HEK293 (cell line): ENCODE results near the gene LRRC8E.
A peak's percentile ranks its signal among the peaks of the same experiment; 100 is the strongest.

ENCODE experiments used
- CTCF ChIA-PET: fragments of 350-600 bp; formaldehyde crosslinking; extraction: SDS; loops from one replicate; lab custom pipeline; 2021; ENCODE audit warnings: antibody characterized with exemption; lab: Yijun Ruan, JAX
- POLR2A ChIA-PET: fragments of 300-600 bp; formaldehyde crosslinking; extraction: SDS; loops from one replicate; lab custom pipeline; 2020; ENCODE audit warnings: antibody characterized with exemption, inconsistent platforms; lab: Yijun Ruan, JAX
- H3K27ac ChIP-seq: fragments of 200-500 bp; sonication (Bioruptor generic); 2 replicates; pipeline ENCODE4 v1.5.1; 2014; ENCODE audit warnings: low read depth, low read length, control low read depth, inconsistent platforms; ENCODE audit errors: extremely low read depth
- H3K36me3 ChIP-seq, 2 experiments: fragments of 200-500 bp in 1 of 2; sonication (Bioruptor generic) in 1 of 2; 1 replicate in 1 of 2; 2 replicates in 1 of 2; pipeline ENCODE4 v1.5.1; 2014 to 2017; ENCODE audit warnings: inconsistent platforms in 2 of 2, low read length in 2 of 2; ENCODE audit not compliant: control insufficient read depth in 2 of 2, insufficient read depth in 1 of 2
- H3K4me1 ChIP-seq: fragments of 200-500 bp; sonication (Bioruptor generic); 2 replicates; pipeline ENCODE4 v1.5.1; 2014; ENCODE audit warnings: mild to moderate bottlenecking, low read length, inconsistent platforms; ENCODE audit not compliant: control insufficient read depth, insufficient read depth
- H3K4me3 ChIP-seq: 2 replicates; pipeline ENCODE4 v1.5.1; 2011; ENCODE audit warnings: low read depth, mild to moderate bottlenecking, control low read depth, low read length, moderate library complexity
- H3K9me3 ChIP-seq: fragments of 200-500 bp; sonication (Bioruptor generic); 2 replicates; pipeline ENCODE4 v1.5.1; 2014; ENCODE audit warnings: low read depth, low read length, inconsistent platforms; ENCODE audit not compliant: control insufficient read depth, insufficient read depth
- BCL11A ChIP-seq: fragments of 450-650 bp; formaldehyde crosslinking; IDR thresholded peaks from 2 replicates; pipeline ENCODE4 v1.5.1; 2016; ENCODE audit warnings: low read depth, missing biosample characterization, missing genetic modification characterization
- BCL11B ChIP-seq: fragments of 450-650 bp; formaldehyde crosslinking; IDR thresholded peaks from 2 replicates; pipeline ENCODE4 v1.5.1; 2016; ENCODE audit warnings: low read depth, missing biosample characterization, missing genetic modification characterization
- IKZF3 ChIP-seq: fragments of 450-650 bp; IDR thresholded peaks from 2 replicates; pipeline ENCODE4 v1.5.0; 2018; ENCODE audit warnings: missing biosample characterization, mild to moderate bottlenecking, missing genetic modification characterization, moderate library complexity
- KLF10 ChIP-seq: fragments of 450-650 bp; IDR thresholded peaks from 2 replicates; pipeline ENCODE4 v1.5.1; 2018; ENCODE audit warnings: missing biosample characterization, mild to moderate bottlenecking, missing genetic modification characterization
- OVOL3 ChIP-seq: fragments of 450-650 bp; formaldehyde crosslinking; IDR thresholded peaks from 2 replicates; pipeline ENCODE4 v1.5.1; 2016; ENCODE audit warnings: missing biosample characterization, missing genetic modification characterization
- PRDM10 ChIP-seq: fragments of 450-650 bp; formaldehyde crosslinking; IDR thresholded peaks from 2 replicates; pipeline ENCODE4 v1.5.1; 2016; ENCODE audit warnings: missing biosample characterization, missing genetic modification characterization
- ZBTB17 ChIP-seq: fragments of 450-650 bp; formaldehyde crosslinking; IDR thresholded peaks from 2 replicates; pipeline ENCODE4 v1.5.1; 2016; ENCODE audit warnings: missing biosample characterization, missing genetic modification characterization
- ZBTB21 ChIP-seq: fragments of 450-650 bp; formaldehyde crosslinking; IDR thresholded peaks from 2 replicates; pipeline ENCODE4 v1.5.1; 2017; ENCODE audit warnings: missing biosample characterization, missing genetic modification characterization
- ZEB2 ChIP-seq: fragments of 450-650 bp; formaldehyde crosslinking; IDR thresholded peaks from 2 replicates; pipeline ENCODE4 v1.5.1; 2016; ENCODE audit warnings: missing biosample characterization, missing genetic modification characterization
- ZIC2 ChIP-seq: fragments of 450-650 bp; formaldehyde crosslinking; IDR thresholded peaks from 2 replicates; pipeline ENCODE4 v1.5.1; 2016; ENCODE audit warnings: missing biosample characterization, missing genetic modification characterization
- ZNF10 ChIP-seq: fragments of 450-650 bp; formaldehyde crosslinking; IDR thresholded peaks from 2 replicates; pipeline ENCODE4 v1.5.1; 2017; ENCODE audit warnings: missing biosample characterization, missing genetic modification characterization
- ZNF138 ChIP-seq: fragments of 450-650 bp; formaldehyde crosslinking; IDR thresholded peaks from 2 replicates; pipeline ENCODE4 v1.5.1; 2016; ENCODE audit warnings: missing biosample characterization, missing genetic modification characterization, borderline replicate concordance
- ZNF146 ChIP-seq: fragments of 450-650 bp; formaldehyde crosslinking; IDR thresholded peaks from 2 replicates; pipeline ENCODE4 v1.5.1; 2016; ENCODE audit warnings: missing biosample characterization, missing genetic modification characterization
- ZNF214 ChIP-seq: fragments of 450-650 bp; formaldehyde crosslinking; IDR thresholded peaks from 2 replicates; pipeline ENCODE4 v1.5.1; 2017; ENCODE audit warnings: missing biosample characterization, mild to moderate bottlenecking, missing genetic modification characterization, borderline replicate concordance
- ZNF24 ChIP-seq: fragments of 450-650 bp; formaldehyde crosslinking; IDR thresholded peaks from 2 replicates; pipeline ENCODE4 v1.5.1; 2016; ENCODE audit warnings: missing biosample characterization, missing genetic modification characterization
- ZNF248 ChIP-seq: fragments of 450-650 bp; formaldehyde crosslinking; IDR thresholded peaks from 2 replicates; pipeline ENCODE4 v1.5.1; 2017; ENCODE audit warnings: missing biosample characterization, missing genetic modification characterization
- ZNF398 ChIP-seq: fragments of 450-650 bp; formaldehyde crosslinking; IDR thresholded peaks from 2 replicates; pipeline ENCODE4 v1.5.1; 2017; ENCODE audit warnings: missing biosample characterization, missing genetic modification characterization
- ZNF501 ChIP-seq: fragments of 450-650 bp; formaldehyde crosslinking; IDR thresholded peaks from 2 replicates; pipeline ENCODE4 v1.5.1; 2016; ENCODE audit warnings: missing biosample characterization, missing genetic modification characterization
- ZNF518A ChIP-seq: fragments of 450-650 bp; formaldehyde crosslinking; conservative IDR thresholded peaks from 2 replicates; pipeline ENCODE4 v1.5.1; 2016; ENCODE audit warnings: low read depth, missing biosample characterization, missing genetic modification characterization
- ZNF571 ChIP-seq: fragments of 450-650 bp; formaldehyde crosslinking; IDR thresholded peaks from 2 replicates; pipeline ENCODE4 v1.5.0; 2017; ENCODE audit warnings: missing biosample characterization, missing genetic modification characterization
- ZNF660 ChIP-seq: fragments of 450-650 bp; IDR thresholded peaks from 2 replicates; pipeline ENCODE4 v1.5.1; 2018; ENCODE audit warnings: missing biosample characterization, mild to moderate bottlenecking, missing genetic modification characterization
- ZNF701 ChIP-seq: fragments of 450-650 bp; formaldehyde crosslinking; IDR thresholded peaks from 2 replicates; pipeline ENCODE4 v1.5.1; 2016; ENCODE audit warnings: missing biosample characterization, missing genetic modification characterization
- ZNF76 ChIP-seq: fragments of 450-650 bp; formaldehyde crosslinking; IDR thresholded peaks from 2 replicates; pipeline ENCODE4; 2016; ENCODE audit warnings: low read depth, missing biosample characterization, missing genetic modification characterization, borderline replicate concordance
- ZNF830 ChIP-seq: fragments of 450-650 bp; IDR thresholded peaks from 2 replicates; pipeline ENCODE4 v1.5.0; 2018; ENCODE audit warnings: missing biosample characterization, missing genetic modification characterization, low read depth, mild to moderate bottlenecking, moderate library complexity

LRRC8E gene

GRCh38 chr19:7874076-7874896, 14.0 kb upstream of the LRRC8E start, which contains the start of gene PRR36:
Gene PRR36 (minus strand): TSS chr19:7874390. CDS start chr19:7873689, 701 bp downstream.
- Histone ChIP-seq H3K9me3 (no peaks in the 10 kb centered on the region), H3K27ac (peak within 1 kb of the TSS; percentile 24; the same call in 1 of the 2 replicates), H3K4me3 (peak within 1 kb of the TSS; percentile 65), H3K4me1 (peaks cover 6% of the 10 kb centered on the region), H3K36me3 (no peaks in the 10 kb centered on the region)
- POLR2A ChIA-PET, result interaction anchor here (0.6 to 1.2 kb wide), 4 partner anchors 14 to 713 kb away, joined by 3 to 4 read pairs (median 4); partner anchors contain the start of genes LRRC8E, MAP2K7 and TIMM44
- CTCF ChIA-PET, result interaction anchor here (0.7 to 1.0 kb wide), 3 partner anchors 25 to 77 kb away, joined by 3 read pairs; no protein-coding TSS in a partner anchor
- TF ChIP-seq ZNF660 (tag by site-specific recombination), result no peak
- no peak for TF ChIP-seq ZNF701 (tag by site-specific recombination)
- TF ChIP-seq ZNF518A, result no peak
- no peak for TF ChIP-seq ZNF214 (tag by site-specific recombination)
- TF ChIP-seq ZNF571 (tag by site-specific recombination), result no peak
- TF ChIP-seq ZBTB17 (tag by site-specific recombination), result peak; percentile 39; the same call in 1 of the 2 replicates
- TF ChIP-seq KLF10 (tag by site-specific recombination), result peak; percentile 48; the same call in 1 of the 2 replicates
- TF ChIP-seq BCL11B, result no peak
- TF ChIP-seq BCL11A (tag by site-specific recombination), result no peak
- peak; percentile 30; the same call in 1 of the 2 replicates for TF ChIP-seq ZIC2 (tag by site-specific recombination)
- no peak for TF ChIP-seq ZNF76 (tag by site-specific recombination)
- TF ChIP-seq ZNF398 (tag by site-specific recombination), result peak; percentile 37
- TF ChIP-seq ZNF830 (tag by site-specific recombination), result no peak
- no peak for TF ChIP-seq ZNF24
- TF ChIP-seq ZNF146 (tag by site-specific recombination), result no peak
- TF ChIP-seq ZNF10, result no peak
- no peak for TF ChIP-seq ZNF501 (tag by site-specific recombination)
- TF ChIP-seq ZEB2 (tag by site-specific recombination), result peak; percentile 88
- peak; percentile 91 for TF ChIP-seq PRDM10
- no peak for TF ChIP-seq OVOL3
- TF ChIP-seq ZNF138 (tag by site-specific recombination), result no peak
- TF ChIP-seq ZBTB21 (tag by site-specific recombination), result no peak
- no peak for TF ChIP-seq ZNF248 (tag by site-specific recombination)
- TF ChIP-seq IKZF3 (tag by site-specific recombination), result 0 out of 2 replicates have a peak, but pooled peaks have one; percentile 22
